HL-60 (cell line): ENCODE results near the gene GABRR2.

Source experiments
- POLR2AphosphoS5 ChIP-seq: IDR thresholded peaks from 2 replicates; pipeline ENCODE4 v1.6.1; 2012; ENCODE audit warnings: low read depth
- SPI1 ChIP-seq: IDR thresholded peaks from 2 replicates; pipeline ENCODE4 v1.6.1; 2012; ENCODE audit warnings: low read depth, mild to moderate bottlenecking, borderline replicate concordance
- TF ChIP-seq, protein P1 (sequence below): IDR thresholded peaks from one replicate; pipeline ENCODE4 v1.5.1; 2011; ENCODE audit warnings: low read length, control low read depth, inconsistent platforms; ENCODE audit not compliant: insufficient read depth
- TF ChIP-seq, protein P2 (sequence below): IDR thresholded peaks from 2 replicates; pipeline ENCODE4 v1.6.1; 2012; ENCODE audit warnings: low read depth; ENCODE audit not compliant: insufficient replicate concordance

DNA sequence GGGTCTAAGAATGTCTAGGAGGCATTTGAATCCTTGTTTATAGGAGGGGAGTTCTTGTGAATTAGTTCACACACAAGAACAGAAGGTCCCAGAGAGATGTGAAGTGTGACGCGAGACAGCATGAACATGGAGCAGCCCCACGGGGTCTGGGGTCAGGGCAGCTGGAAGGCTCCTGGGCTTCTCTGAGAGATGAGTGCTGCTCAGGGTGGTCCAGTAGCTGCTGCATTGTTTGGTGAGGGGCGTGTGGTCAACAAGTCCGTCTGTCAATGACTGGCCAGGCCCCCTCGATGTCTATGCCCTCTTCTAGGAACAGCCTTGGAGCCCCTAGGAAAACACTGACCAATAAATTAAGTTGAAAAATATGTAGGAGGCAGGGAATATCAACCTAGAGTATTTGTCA, 57.8 kb downstream of the GABRR2 start:
- TF ChIP-seq, protein P1, sequence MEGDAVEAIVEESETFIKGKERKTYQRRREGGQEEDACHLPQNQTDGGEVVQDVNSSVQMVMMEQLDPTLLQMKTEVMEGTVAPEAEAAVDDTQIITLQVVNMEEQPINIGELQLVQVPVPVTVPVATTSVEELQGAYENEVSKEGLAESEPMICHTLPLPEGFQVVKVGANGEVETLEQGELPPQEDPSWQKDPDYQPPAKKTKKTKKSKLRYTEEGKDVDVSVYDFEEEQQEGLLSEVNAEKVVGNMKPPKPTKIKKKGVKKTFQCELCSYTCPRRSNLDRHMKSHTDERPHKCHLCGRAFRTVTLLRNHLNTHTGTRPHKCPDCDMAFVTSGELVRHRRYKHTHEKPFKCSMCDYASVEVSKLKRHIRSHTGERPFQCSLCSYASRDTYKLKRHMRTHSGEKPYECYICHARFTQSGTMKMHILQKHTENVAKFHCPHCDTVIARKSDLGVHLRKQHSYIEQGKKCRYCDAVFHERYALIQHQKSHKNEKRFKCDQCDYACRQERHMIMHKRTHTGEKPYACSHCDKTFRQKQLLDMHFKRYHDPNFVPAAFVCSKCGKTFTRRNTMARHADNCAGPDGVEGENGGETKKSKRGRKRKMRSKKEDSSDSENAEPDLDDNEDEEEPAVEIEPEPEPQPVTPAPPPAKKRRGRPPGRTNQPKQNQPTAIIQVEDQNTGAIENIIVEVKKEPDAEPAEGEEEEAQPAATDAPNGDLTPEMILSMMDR: no peak
- TF ChIP-seq SPI1: no peak
- no peak for TF ChIP-seq POLR2AphosphoS5
- TF ChIP-seq, protein P2, sequence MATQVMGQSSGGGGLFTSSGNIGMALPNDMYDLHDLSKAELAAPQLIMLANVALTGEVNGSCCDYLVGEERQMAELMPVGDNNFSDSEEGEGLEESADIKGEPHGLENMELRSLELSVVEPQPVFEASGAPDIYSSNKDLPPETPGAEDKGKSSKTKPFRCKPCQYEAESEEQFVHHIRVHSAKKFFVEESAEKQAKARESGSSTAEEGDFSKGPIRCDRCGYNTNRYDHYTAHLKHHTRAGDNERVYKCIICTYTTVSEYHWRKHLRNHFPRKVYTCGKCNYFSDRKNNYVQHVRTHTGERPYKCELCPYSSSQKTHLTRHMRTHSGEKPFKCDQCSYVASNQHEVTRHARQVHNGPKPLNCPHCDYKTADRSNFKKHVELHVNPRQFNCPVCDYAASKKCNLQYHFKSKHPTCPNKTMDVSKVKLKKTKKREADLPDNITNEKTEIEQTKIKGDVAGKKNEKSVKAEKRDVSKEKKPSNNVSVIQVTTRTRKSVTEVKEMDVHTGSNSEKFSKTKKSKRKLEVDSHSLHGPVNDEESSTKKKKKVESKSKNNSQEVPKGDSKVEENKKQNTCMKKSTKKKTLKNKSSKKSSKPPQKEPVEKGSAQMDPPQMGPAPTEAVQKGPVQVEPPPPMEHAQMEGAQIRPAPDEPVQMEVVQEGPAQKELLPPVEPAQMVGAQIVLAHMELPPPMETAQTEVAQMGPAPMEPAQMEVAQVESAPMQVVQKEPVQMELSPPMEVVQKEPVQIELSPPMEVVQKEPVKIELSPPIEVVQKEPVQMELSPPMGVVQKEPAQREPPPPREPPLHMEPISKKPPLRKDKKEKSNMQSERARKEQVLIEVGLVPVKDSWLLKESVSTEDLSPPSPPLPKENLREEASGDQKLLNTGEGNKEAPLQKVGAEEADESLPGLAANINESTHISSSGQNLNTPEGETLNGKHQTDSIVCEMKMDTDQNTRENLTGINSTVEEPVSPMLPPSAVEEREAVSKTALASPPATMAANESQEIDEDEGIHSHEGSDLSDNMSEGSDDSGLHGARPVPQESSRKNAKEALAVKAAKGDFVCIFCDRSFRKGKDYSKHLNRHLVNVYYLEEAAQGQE: no peak
